Esophagus muscularis mucosa (tissue), 4 donors: ENCODE data around the gene SMAD9.

Source experiments
- EP300 ChIP-seq: sonication (generic); formaldehyde crosslinking; IDR thresholded peaks from one replicate; pipeline ENCODE4 v1.6.1; 2017; ENCODE audit warnings: antibody characterized with exemption
- POLR2A ChIP-seq: fragments of 450-650 bp; IDR thresholded peaks from one replicate; pipeline ENCODE4 v1.6.1; 2017; ENCODE audit warnings: antibody characterized with exemption, moderate library complexity, mild to moderate bottlenecking, low read depth
- POLR2AphosphoS5 ChIP-seq, 2 donors: sonication (generic); formaldehyde crosslinking; IDR thresholded peaks; one replicate each; pipeline ENCODE4 v1.6.1; 2017; ENCODE audit warnings: antibody characterized with exemption in 2 of 2
- TF ChIP-seq, protein P1 (sequence below), 3 experiments: fragments of 200-600 bp in 2 of 3; fragments of 450-650 bp in 1 of 3; sonication (generic) in 2 of 3; IDR thresholded peaks; one replicate each; pipeline ENCODE4 v1.5.1; 2017 to 2019; ENCODE audit warnings: antibody characterized with exemption in 3 of 3, mild to moderate bottlenecking in 2 of 3, moderate library complexity in 1 of 3

DNA sequence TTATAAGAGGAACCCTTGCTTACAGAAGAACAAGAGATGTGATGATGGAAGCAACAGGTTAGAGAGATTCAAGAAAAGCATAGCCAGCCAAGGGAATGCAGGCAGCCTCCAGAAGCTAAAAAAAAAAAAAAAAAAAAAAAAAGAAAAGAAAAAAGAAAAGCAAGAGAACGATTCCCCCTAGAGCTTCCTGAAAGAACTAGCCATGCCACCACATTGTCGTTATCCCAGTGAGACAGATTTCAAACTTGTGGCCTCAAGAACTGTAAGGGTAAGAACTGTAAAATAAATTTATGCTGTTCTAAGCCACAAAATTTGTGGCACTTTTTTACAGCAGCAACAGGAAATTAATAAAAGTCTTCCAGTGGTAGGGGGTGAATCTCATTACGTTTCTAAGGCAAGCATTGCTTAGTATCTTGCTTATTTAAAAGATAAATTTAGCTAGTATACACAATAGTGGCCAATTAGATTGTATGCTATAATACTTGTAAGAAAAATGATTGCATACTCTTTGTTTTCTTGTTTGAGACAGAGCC is 79.3 kb downstream of the SMAD9 start:
- TF ChIP-seq, protein P1, sequence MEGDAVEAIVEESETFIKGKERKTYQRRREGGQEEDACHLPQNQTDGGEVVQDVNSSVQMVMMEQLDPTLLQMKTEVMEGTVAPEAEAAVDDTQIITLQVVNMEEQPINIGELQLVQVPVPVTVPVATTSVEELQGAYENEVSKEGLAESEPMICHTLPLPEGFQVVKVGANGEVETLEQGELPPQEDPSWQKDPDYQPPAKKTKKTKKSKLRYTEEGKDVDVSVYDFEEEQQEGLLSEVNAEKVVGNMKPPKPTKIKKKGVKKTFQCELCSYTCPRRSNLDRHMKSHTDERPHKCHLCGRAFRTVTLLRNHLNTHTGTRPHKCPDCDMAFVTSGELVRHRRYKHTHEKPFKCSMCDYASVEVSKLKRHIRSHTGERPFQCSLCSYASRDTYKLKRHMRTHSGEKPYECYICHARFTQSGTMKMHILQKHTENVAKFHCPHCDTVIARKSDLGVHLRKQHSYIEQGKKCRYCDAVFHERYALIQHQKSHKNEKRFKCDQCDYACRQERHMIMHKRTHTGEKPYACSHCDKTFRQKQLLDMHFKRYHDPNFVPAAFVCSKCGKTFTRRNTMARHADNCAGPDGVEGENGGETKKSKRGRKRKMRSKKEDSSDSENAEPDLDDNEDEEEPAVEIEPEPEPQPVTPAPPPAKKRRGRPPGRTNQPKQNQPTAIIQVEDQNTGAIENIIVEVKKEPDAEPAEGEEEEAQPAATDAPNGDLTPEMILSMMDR (IDR thresholded peaks at IDR 0.05) = no peak
- TF ChIP-seq EP300 = no peak
- no peak for TF ChIP-seq POLR2AphosphoS5 (IDR thresholded peaks at IDR 0.05)
- TF ChIP-seq POLR2A = no peak
